K562 (cell line): ENCODE measurements around the gene SORT1. TPM values are rescaled to one million over a fixed set of nuclear protein-coding genes. Genes with fewer than 3 reads are reported as not detected.
"Not testable (repeated sequence)": the region's sequence is repeated elsewhere in the genome, so short reads cannot be mapped to it uniquely, and the experiment has no call there.

Experiments
- ATAC-seq: fragments of 200-7000 bp; cut with Tn5 transposase; 3 replicates; pipeline ENCODE4 v1.9.1; 2020; ENCODE audit warnings: moderate library complexity
- BruUV-seq: library from RNA; stranded (reverse); fragments of 400-500 nt; replicated peaks from 2 replicates; lab custom pipeline; 2021; lab: Mats Ljungman, UMichigan
- CTCF ChIA-PET: fragments of 300-600 bp; formaldehyde crosslinking; extraction: SDS; loops from one replicate; lab custom pipeline; 2021; ENCODE audit warnings: low intra/inter-chr PET ratio; lab: Yijun Ruan, JAX
- POLR2A ChIA-PET: fragments of 300-600, 350-650 bp; sonication (Branson Sonifier 250); formaldehyde crosslinking; extraction: SDS; loops from one replicate; lab custom pipeline; 2021; ENCODE audit warnings: antibody characterized with exemption, inconsistent platforms; lab: Yijun Ruan, JAX
- DNase-seq, 4 experiments: peaks; one replicate each; pipeline versions ENCODE4 v3.0.0 to v3.0.0-alpha.2; 2011 to 2018; ENCODE audit warnings: low spot score in 3 of 4, mixed read lengths in 3 of 4; ENCODE audit errors: extremely low read depth in 1 of 4
- FAIRE-seq: peaks from 2 replicates; lab custom pipeline; 2011; peaks lifted over from hg19 to GRCh38; lab: Jason Lieb, UNC
- H2AFZ ChIP-seq: 2 replicates; pipeline ENCODE4 v1.6.0; 2011; ENCODE audit warnings: low read depth, low read length, control low read depth, inconsistent platforms
- H3K27ac ChIP-seq: fragments of 200-600 bp; 3 replicates; pipeline ENCODE4 v1.8.0; 2011; ENCODE audit warnings: low read depth, mild to moderate bottlenecking, control low read depth, inconsistent platforms, low read length, moderate library complexity, mixed read lengths; ENCODE audit errors: extremely low read depth
- H3K27me3 ChIP-seq, 2 experiments: fragments of 300-600 bp in 1 of 2; 2 replicates in 1 of 2; 3 replicates in 1 of 2; pipeline versions ENCODE4 v1.6.0 to v1.8.0; 2011; ENCODE audit warnings: inconsistent platforms in 2 of 2, low read length in 2 of 2, mild to moderate bottlenecking in 1 of 2, mixed read lengths in 1 of 2, moderate library complexity in 1 of 2; ENCODE audit not compliant: control insufficient read depth in 2 of 2, insufficient read depth in 2 of 2
- H3K36me3 ChIP-seq: fragments of 300-600 bp; 3 replicates; pipeline ENCODE4 v1.8.0; 2011; ENCODE audit warnings: mild to moderate bottlenecking, low read length, inconsistent platforms; ENCODE audit not compliant: control insufficient read depth, insufficient read depth
- H3K4me1 ChIP-seq, 2 experiments: fragments of 200-600 bp in 1 of 2; replicated peaks in 1 of 2; 2 replicates in 1 of 2; 3 replicates in 1 of 2; pipeline versions ENCODE4 v1.5.1 to v1.8.0; 2011; ENCODE audit warnings: inconsistent platforms in 2 of 2, low read length in 2 of 2, mild to moderate bottlenecking in 1 of 2, mixed read lengths in 1 of 2, moderate library complexity in 1 of 2; ENCODE audit not compliant: control insufficient read depth in 2 of 2, insufficient read depth in 2 of 2
- H3K4me2 ChIP-seq: 2 replicates; pipeline ENCODE4 v1.6.1; 2011; ENCODE audit warnings: low read length, control low read depth, inconsistent platforms, mixed read lengths; ENCODE audit not compliant: insufficient read depth
- H3K4me3 ChIP-seq: fragments of 200-600 bp; sonication (generic), shearing (Covaris generic); 2 replicates; pipeline ENCODE4 v1.5.1; 2016; ENCODE audit warnings: control low read depth, inconsistent platforms
- H3K79me2 ChIP-seq: fragments of 200-600 bp; 3 replicates; pipeline ENCODE4 v1.8.0; 2011; ENCODE audit warnings: low read length, inconsistent platforms; ENCODE audit not compliant: control insufficient read depth, insufficient read depth
- H3K9ac ChIP-seq, 2 experiments: 2 replicates each; pipeline versions ENCODE4 v1.6.0 to v1.6.1; 2011; ENCODE audit warnings: low read depth in 2 of 2, low read length in 2 of 2, control low read depth in 1 of 2, inconsistent platforms in 1 of 2, mild to moderate bottlenecking in 1 of 2, mixed read lengths in 1 of 2; ENCODE audit not compliant: insufficient read depth in 1 of 2
- H3K9me1 ChIP-seq: one replicate; pipeline ENCODE4 v1.6.0; 2011; ENCODE audit warnings: inconsistent platforms, mild to moderate bottlenecking, low read length, moderate library complexity; ENCODE audit not compliant: control insufficient read depth, insufficient read depth
- H3K9me3 ChIP-seq: replicated peaks from 2 replicates; pipeline ENCODE4 v1.5.1; 2011; ENCODE audit warnings: low read depth, low read length, inconsistent platforms; ENCODE audit not compliant: control insufficient read depth, insufficient read depth
- H4K20me1 ChIP-seq: replicated peaks from 2 replicates; pipeline ENCODE4 v1.6.1; 2011; ENCODE audit warnings: low read length, inconsistent platforms, mixed read lengths; ENCODE audit not compliant: control insufficient read depth, insufficient read depth
- FOXM1 ChIP-seq, 2 experiments: fragments of 450-650 bp in 1 of 2; sonication (generic) in 1 of 2; formaldehyde crosslinking in 1 of 2; IDR thresholded peaks; 2 replicates each; pipeline versions ENCODE4 v1.6.1 to v1.9.0; 2017 to 2022; ENCODE audit warnings: low read depth in 2 of 2, mild to moderate bottlenecking in 2 of 2, missing genetic modification reagents in 1 of 2, moderate library complexity in 1 of 2
- MECOM ChIP-seq: fragments of 250-450 bp; sonication (Bioruptor Pico); IDR thresholded peaks from 2 replicates; pipeline ENCODE4 v1.8.0; 2022; ENCODE audit warnings: inconsistent platforms
- PTRF ChIP-seq: fragments of 450-650 bp; IDR thresholded peaks from 2 replicates; pipeline ENCODE4 v1.6.1; 2016; ENCODE audit warnings: mild to moderate bottlenecking, missing genetic modification characterization, missing compliant biosample characterization
- WGBS: fragments of 100-300 bp; shearing (Covaris generic); methylation state at CpG from one replicate; pipeline ENCODE4 v1.1.6; 2016; ENCODE audit warnings: low coverage, mixed read lengths; ENCODE audit not compliant: insufficient coverage; ENCODE audit errors: missing lambda C conversion rate; 5-methylcytosine and 5-hydroxymethylcytosine counted together
- in situ Hi-C: fragments of 300-500 bp; cut with MboI; formaldehyde crosslinking; loops from 4 replicates; pipeline ENCODE4 v1.15.0; 2018; ENCODE audit warnings: inconsistent platforms, mixed read lengths
- intact Hi-C: fragments of 100-400 bp; cut with micrococcal nuclease; formaldehyde crosslinking; loops from 2 replicates; pipeline ENCODE4 v1.14.2; 2022
- polyA plus RNA-seq, 8 experiments: library from polyadenylated mRNA; depleted of rRNA in 4 of 8; stranded (reverse) in 5 of 8; unstranded in 3 of 8; fragments of >200 nt; fragmentation: Nextera tagmentation in 2 of 8; fragmentation: Illumina TruSeq in 1 of 8; extraction: Ambion mirVana in 2 of 8; extraction: Trizol in 1 of 8; gene quantifications; 2 replicates each; pipeline versions ENCODE4 v1.2.1 to v1.2.3, GENCODE V29; 2011 to 2014; ENCODE audit warnings: inconsistent platforms in 1 of 8, missing spikeins in 1 of 8
- total RNA-seq, 7 experiments: library from RNA; depleted of rRNA in 6 of 7; stranded (reverse); fragments of >200 nt in 6 of 7; fragmentation: Illumina TruSeq in 2 of 7; extraction: Trizol in 2 of 7; gene quantifications; 2 replicates each; pipeline versions ENCODE4 v1.2.1 to v1.2.3, GENCODE V29; 2011 to 2021; ENCODE audit warnings: low replicate concordance in 1 of 7

The SORT1 gene
- total and polyA plus RNA-seq, 9 of the 15 experiments (the other 6 are each of a cell fraction or from before 2014, with no cell fraction given) = 27.4 to 112 (median 65.0) TPM

DNA sequence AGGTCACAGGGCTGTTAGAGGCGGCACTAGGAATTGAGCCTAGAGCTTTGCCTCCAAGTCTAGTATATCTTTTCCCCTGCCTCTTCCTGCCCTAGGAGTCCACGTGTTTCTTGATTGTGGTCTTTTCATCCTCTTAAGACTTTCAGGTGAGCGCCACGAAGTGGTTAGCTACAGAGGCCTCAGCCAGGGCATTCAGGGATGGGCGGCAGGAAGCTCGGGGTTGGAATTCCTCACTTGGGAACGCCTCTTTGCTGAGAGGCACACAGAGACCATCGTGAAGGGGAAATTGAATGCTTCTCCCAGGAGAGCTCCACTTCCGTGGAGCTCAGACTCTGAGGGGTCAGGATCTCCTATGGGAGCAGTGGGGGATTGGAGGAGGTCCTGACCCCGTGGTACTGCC is 91.7 kb downstream of the SORT1 start:
- H3K79me2 ChIP-seq, BruUV-seq, H3K27ac ChIP-seq, DNase-seq, H3K9me1 ChIP-seq, H3K4me2 ChIP-seq, CTCF ChIA-PET, intact Hi-C loops, in situ Hi-C loops, FAIRE-seq, H2AFZ ChIP-seq, H3K4me3 ChIP-seq, H3K27me3 ChIP-seq, ATAC-seq, H3K9me3 ChIP-seq: not testable (repeated sequence)
- POLR2A ChIA-PET = interaction anchor here (0.6 to 4.6 kb wide), 7 partner anchors 10 to 84 kb away, joined by 3 to 62 read pairs (median 3); no protein-coding TSS in a partner anchor
- H3K9ac ChIP-seq = peak overlapping the region in 1 of 2 experiments; percentile 37; a peak in 1 of 4 replicates
- peaks cover 18 to 38% of the 10 kb centered on the region in 2 experiments for H3K4me1 ChIP-seq
- peaks cover 13% of the 10 kb centered on the region; the same call in 2 of the 3 replicates for H3K36me3 ChIP-seq
- 73% methylated on average over 9 of the region's 10 CpGs for WGBS
- peaks cover 16% of the 10 kb centered on the region for H4K20me1 ChIP-seq

DNA sequence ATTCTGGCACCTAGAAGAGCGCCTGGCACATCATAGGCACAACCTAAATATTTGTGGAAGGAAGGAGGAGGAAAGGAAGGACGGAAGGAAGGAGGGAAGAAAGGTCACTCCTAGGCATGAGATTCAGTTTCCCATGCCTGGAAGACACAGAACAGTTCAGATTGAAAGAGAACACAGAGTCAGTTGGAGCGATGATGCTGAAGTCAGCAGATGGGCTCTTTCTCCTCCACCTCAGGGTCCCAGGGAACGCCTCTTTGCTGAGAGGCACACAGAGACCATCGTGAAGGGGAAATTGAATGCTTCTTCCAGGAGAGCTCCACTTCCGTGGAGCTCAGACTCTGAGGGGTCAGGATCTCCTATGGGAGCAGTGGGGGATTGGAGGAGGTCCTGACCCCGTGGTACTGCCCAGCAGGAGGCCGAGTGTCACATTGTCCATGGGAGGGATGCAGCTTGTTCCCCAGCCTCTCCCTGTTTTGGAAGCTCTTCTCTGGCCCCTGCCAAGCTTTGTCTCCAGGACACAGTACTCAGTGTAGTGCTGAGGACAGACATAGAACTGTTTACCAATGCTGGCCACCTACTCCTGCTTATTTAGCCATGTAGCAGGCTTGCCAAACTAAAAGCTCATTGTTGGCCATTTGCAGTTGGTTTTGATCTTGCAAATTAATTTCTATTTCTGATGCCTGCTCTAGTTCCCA is 93.3 kb downstream of the SORT1 start:
- no peak for ATAC-seq
- no TSS peak for BruUV-seq
- Histone ChIP-seq H4K20me1 (peaks cover 16% of the 10 kb centered on the region), H3K27me3 (no peaks in the 10 kb centered on the region), H3K36me3 (0 out of 3 replicates have a peak, but pooled peaks cover 3% of the 10 kb centered on the region), H2AFZ (no peak overlapping the region), H3K9ac (no peak overlapping the region), H3K27ac (no peak overlapping the region), H3K9me1 (no peaks in the 10 kb centered on the region), H3K4me2 (no peak overlapping the region), H3K4me3 (no peak overlapping the region), H3K79me2 (no peaks in the 10 kb centered on the region), H3K9me3 (no peaks in the 10 kb centered on the region), H3K4me1 (peaks cover 33 to 54% of the 10 kb centered on the region in 2 experiments)
- ChIA-PET CTCF (no interaction called here), POLR2A (interaction anchor here (0.7 to 4.6 kb wide), 10 partner anchors 8 to 98 kb away, joined by 3 to 62 read pairs (median 4); partner anchors contain the start of gene PSRC1)
- no peak for FAIRE-seq
- 54% methylated on average over 8 of the region's 8 CpGs for WGBS
- DNase-seq = no peak
- intact Hi-C loops (no loop called here), in situ Hi-C loops (no loop called here)
- TF ChIP-seq PTRF (no peak), MECOM (CRISPR knock-in tag) (no peak), FOXM1 (IDR thresholded peaks at IDR 0.05; ENCODE audit: low read depth) (no peak), FOXM1 (CRISPR knock-in tag; IDR thresholded peaks at IDR 0.05; ENCODE audit: low read depth) (no peak)
